ENCODE data around the gene TMEM192. TPM values are rescaled to one million over a fixed set of nuclear protein-coding genes. Genes with fewer than 3 reads are reported as not detected.

Gene TMEM192
- total and polyA plus RNA-seq, 2 of the 8 experiments (the other 6 are each of a cell fraction or from before 2014, with no cell fraction given): 7.3 to 10.9 TPM

DNA sequence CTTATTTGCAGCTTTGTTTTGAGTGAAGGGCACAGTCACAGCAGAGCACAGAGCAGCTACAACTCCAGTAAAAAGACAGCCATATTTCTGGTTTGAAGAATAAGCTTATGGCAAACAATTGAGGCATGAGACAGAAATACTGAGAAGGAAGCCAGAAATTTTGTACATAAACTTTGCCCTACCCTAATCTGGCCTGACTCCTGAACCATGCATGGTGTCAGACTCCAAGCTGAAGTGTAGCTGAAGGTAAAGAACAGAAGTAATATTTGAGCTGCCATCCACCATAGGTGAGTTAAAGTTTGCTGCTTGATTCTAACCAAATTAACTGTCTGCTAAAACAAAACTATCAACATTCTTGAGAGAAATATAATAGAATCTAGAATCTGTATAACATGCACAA is 24.5 kb upstream of the TMEM192 start:
- Histone ChIP-seq H3K9ac (replicated peaks in 1 of 4; ENCODE audit: extremely low read depth in 1 of 4, low read depth in 3 of 4, low read length in 3 of 4) (no peak overlapping the region), H3K79me1 (ENCODE audit: low read depth, low read length) (no peaks in the 10 kb centered on the region), H4K91ac (replicated peaks; ENCODE audit: insufficient read length, low read length) (no peak overlapping the region), H2BK120ac (replicated peaks; ENCODE audit: low read depth, low read length) (no peak overlapping the region), H2BK15ac (ENCODE audit: low read length) (no peak overlapping the region), H3K36me3 (ENCODE audit: control insufficient read depth in 2 of 4, insufficient read depth in 4 of 4, low read length in 3 of 4) (no peaks in the 10 kb centered on the region), H3K4ac (replicated peaks; ENCODE audit: insufficient read length, low read depth, low read length) (no peak overlapping the region), H3K14ac (ENCODE audit: insufficient read length) (no peak overlapping the region), H3K18ac (ENCODE audit: extremely low read depth, low read length) (no peak overlapping the region), H3K27me3 (replicated peaks in 1 of 4; ENCODE audit: control insufficient read depth in 3 of 4, extremely low read depth in 1 of 4, insufficient read depth in 3 of 4, low read length in 3 of 4) (no peaks in the 10 kb centered on the region), H3K23ac (ENCODE audit: insufficient read length) (no peak overlapping the region), H3K27ac (ENCODE audit: low read depth, low read length) (no peak overlapping the region), H3K56ac (replicated peaks; ENCODE audit: insufficient read length, low read depth, low read length) (no peak overlapping the region), H2BK5ac (ENCODE audit: low read depth, low read length) (no peak overlapping the region), H4K20me1 (replicated peaks in 1 of 2; ENCODE audit: control insufficient read depth in 1 of 2, insufficient read depth in 2 of 2, low read length in 2 of 2) (no peaks in the 10 kb centered on the region), H2AK5ac (ENCODE audit: low read depth, low read length) (no peak overlapping the region), H4K8ac (ENCODE audit: extremely low read depth, insufficient read depth, low read length) (no peak overlapping the region), H3K4me1 (replicated peaks in 1 of 4; ENCODE audit: control insufficient read depth in 3 of 4, insufficient read depth in 4 of 4, low read length in 3 of 4) (no peaks in the 10 kb centered on the region), H3K23me2 (ENCODE audit: low read depth, low read length) (no peaks in the 10 kb centered on the region), H3K9me3 (ENCODE audit: insufficient read depth in 2 of 2, low read depth in 1 of 2, low read length in 1 of 2) (no peaks in the 10 kb centered on the region), H2AFZ (ENCODE audit: low read length) (no peak overlapping the region), H2BK20ac (ENCODE audit: low read length) (no peak overlapping the region), H3K79me2 (ENCODE audit: control insufficient read depth in 1 of 2, insufficient read depth in 2 of 2, low read length in 2 of 2) (no peaks in the 10 kb centered on the region), H3K4me3 (ENCODE audit: extremely low read depth in 1 of 4, insufficient read depth in 2 of 4, low read depth in 3 of 4, low read length in 4 of 4) (no peak overlapping the region), H4K5ac (ENCODE audit: insufficient read length, low read depth, low read length) (no peak overlapping the region), H3K4me2 (ENCODE audit: insufficient read depth in 1 of 2, low read depth in 2 of 2, low read length in 2 of 2) (no peak overlapping the region), H2BK12ac (ENCODE audit: low read depth, low read length) (no peak overlapping the region)
- TF ChIP-seq TCF12 (IDR thresholded peaks at IDR 0.05; ENCODE audit: low read depth, low read length): no peak
- TF ChIP-seq ZNF274 (IDR thresholded peaks at IDR 0.05; ENCODE audit: borderline replicate concordance, extremely low read depth, low read length): no peak
- no peak for TF ChIP-seq SUZ12 (IDR thresholded peaks at IDR 0.05; ENCODE audit: low read length)
- TF ChIP-seq CEBPB (IDR thresholded peaks at IDR 0.05; ENCODE audit: low read depth, low read length): no peak
- TF ChIP-seq CBX5 (IDR thresholded peaks at IDR 0.05; ENCODE audit: low read depth, low read length): no peak
- no peak for TF ChIP-seq POLR2AphosphoS5 (IDR thresholded peaks at IDR 0.05; ENCODE audit: low read depth, low read length)
- DNase-seq (ENCODE audit: low read depth in 1 of 2, low spot score in 2 of 2): no peak
- POLR2A ChIA-PET (ENCODE audit: partially characterized antibody): no interaction called here
- FAIRE-seq: no peak
- CTCF ChIA-PET (ENCODE audit: partially characterized antibody): interaction anchor here (0.6 to 3.6 kb wide), 5 partner anchors 11 to 327 kb away, joined by 3 to 18 read pairs (median 4); no protein-coding TSS in a partner anchor

Measured in H1 (cell line).